ENCODE results near the gene CD53.

DNA sequence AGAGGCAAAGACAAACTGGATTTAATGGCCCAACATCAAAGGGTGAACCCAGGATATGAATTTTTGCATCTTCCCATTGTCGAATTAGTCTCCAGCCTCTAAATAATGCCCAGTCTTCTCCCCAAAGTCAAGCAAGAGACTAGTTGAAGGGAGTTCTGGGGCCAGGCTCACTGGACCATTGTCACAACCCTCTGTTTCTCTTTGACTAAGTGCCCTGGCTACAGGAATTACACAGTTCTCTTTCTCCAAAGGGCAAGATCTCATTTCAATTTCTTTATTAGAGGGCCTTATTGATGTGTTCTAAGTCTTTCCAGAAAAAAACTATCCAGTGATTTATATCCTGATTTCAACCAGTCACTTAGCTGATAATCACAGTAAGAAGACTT, 26.5 kb downstream of the CD53 start:
- TF ChIP-seq, protein P1, sequence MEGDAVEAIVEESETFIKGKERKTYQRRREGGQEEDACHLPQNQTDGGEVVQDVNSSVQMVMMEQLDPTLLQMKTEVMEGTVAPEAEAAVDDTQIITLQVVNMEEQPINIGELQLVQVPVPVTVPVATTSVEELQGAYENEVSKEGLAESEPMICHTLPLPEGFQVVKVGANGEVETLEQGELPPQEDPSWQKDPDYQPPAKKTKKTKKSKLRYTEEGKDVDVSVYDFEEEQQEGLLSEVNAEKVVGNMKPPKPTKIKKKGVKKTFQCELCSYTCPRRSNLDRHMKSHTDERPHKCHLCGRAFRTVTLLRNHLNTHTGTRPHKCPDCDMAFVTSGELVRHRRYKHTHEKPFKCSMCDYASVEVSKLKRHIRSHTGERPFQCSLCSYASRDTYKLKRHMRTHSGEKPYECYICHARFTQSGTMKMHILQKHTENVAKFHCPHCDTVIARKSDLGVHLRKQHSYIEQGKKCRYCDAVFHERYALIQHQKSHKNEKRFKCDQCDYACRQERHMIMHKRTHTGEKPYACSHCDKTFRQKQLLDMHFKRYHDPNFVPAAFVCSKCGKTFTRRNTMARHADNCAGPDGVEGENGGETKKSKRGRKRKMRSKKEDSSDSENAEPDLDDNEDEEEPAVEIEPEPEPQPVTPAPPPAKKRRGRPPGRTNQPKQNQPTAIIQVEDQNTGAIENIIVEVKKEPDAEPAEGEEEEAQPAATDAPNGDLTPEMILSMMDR (IDR thresholded peaks at IDR 0.05): no peak
- no peak for TF ChIP-seq POLR2AphosphoS5 (IDR thresholded peaks at IDR 0.05; ENCODE audit: low read depth, low read length)
